ENCODE data around the gene ACAA2. TPM values are rescaled to one million over a fixed set of nuclear protein-coding genes. Genes with fewer than 3 reads are reported as not detected.
A peak's percentile ranks its signal among the peaks of the same experiment; 100 is the strongest.

Gene ACAA2
- total RNA-seq, 1 experiment from 2014 or later: 6.5 TPM

DNA sequence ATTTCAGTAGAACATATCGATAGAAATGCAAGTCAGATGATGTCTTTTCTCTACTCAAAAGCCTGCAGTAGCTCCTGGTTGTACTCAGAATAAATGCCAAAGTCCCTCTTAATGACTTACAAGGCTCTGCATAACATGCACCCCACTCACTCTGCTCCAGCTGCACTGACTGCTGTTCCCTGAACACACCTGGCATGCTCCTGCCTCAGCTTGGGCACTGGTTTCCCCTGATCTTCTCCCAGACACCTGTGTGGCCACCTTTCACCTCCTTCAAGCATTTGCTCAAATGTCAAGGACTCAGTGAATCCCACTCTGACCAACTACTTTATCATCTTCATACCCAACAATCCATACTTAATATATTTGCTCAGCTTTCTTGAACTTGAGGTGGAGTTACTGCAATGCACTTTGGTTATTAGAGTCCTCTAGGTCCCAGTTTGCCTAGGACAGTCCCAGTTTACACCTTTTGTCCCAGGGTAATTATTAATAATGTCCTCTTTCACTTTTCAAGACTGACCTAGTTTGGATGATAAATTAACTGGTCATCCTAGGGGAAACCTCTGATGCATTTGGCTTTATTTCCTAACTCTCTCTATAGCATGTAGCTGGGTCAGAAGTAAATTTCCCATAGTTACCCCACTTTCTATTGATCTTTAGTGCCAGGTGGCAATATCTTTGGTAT lies 44.1 kb downstream of the ACAA2 start:
- Histone ChIP-seq H3K36me3 (ENCODE audit: low read depth, low read length) (no peaks in the 10 kb centered on the region), H3K9ac (ENCODE audit: low read length) (no peak overlapping the region), H2AFZ (ENCODE audit: low read length) (no peak overlapping the region), H3K4me1 (ENCODE audit: insufficient read depth, low read length) (no peaks in the 10 kb centered on the region), H3K27me3 (ENCODE audit: low read length) (no peaks in the 10 kb centered on the region), H3K4me2 (ENCODE audit: low read length) (no peak overlapping the region), H3K9me3 (ENCODE audit: low read length) (no peaks in the 10 kb centered on the region), H3K27ac (ENCODE audit: low read length) (no peak overlapping the region), H4K20me1 (ENCODE audit: low read length) (no peaks in the 10 kb centered on the region), H3F3A (ENCODE audit: low read length, unreplicated experiment) (no peaks in the 10 kb centered on the region), H3K9me2 (replicated peaks; ENCODE audit: low read length) (no peaks in the 10 kb centered on the region), H3K4me3 (ENCODE audit: low read length) (no peak overlapping the region), H3K79me2 (ENCODE audit: low read length) (no peaks in the 10 kb centered on the region)
- ATAC-seq (no peak), DNase-seq (no peak)
- ChIA-PET CTCF (interaction anchor here (0.6 kb wide), 1 partner anchor 160 kb away, joined by 3 read pairs; no protein-coding TSS in a partner anchor), POLR2A (ENCODE audit: unreplicated experiment) (no interaction called here)
- TF ChIP-seq, protein P1, sequence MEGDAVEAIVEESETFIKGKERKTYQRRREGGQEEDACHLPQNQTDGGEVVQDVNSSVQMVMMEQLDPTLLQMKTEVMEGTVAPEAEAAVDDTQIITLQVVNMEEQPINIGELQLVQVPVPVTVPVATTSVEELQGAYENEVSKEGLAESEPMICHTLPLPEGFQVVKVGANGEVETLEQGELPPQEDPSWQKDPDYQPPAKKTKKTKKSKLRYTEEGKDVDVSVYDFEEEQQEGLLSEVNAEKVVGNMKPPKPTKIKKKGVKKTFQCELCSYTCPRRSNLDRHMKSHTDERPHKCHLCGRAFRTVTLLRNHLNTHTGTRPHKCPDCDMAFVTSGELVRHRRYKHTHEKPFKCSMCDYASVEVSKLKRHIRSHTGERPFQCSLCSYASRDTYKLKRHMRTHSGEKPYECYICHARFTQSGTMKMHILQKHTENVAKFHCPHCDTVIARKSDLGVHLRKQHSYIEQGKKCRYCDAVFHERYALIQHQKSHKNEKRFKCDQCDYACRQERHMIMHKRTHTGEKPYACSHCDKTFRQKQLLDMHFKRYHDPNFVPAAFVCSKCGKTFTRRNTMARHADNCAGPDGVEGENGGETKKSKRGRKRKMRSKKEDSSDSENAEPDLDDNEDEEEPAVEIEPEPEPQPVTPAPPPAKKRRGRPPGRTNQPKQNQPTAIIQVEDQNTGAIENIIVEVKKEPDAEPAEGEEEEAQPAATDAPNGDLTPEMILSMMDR (conservative IDR thresholded peaks at IDR 0.05; ENCODE audit: low read depth, low read length): no peak
- no peak for TF ChIP-seq EZH2 (IDR thresholded peaks at IDR 0.05; ENCODE audit: low read length, unreplicated experiment)
- TF ChIP-seq EZH2phosphoT487 (IDR thresholded peaks at IDR 0.05; ENCODE audit: borderline replicate concordance, low read length): no peak
- intact Hi-C loops (cut with micrococcal nuclease): loop anchor here (5.0 kb wide), 1 partner anchor 257 kb away; no protein-coding TSS in a partner anchor
- BruUV-seq (replicated peaks): no TSS peak

DNA sequence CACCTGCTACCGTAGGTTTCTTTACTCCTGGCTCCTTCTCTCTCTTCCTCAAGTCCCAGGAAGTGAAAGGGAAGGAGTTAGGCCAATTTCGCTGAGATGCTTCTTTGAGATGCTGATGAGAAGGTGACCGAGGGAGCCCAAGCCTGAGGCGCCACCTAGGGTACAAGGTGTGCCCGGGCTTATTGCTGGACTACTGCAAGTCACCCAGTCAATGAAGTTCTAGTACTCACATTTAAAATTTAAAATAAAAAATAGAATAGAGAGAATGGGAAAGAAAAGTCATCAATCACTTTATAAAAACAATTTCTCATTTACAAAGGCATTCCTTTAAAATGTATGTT lies 45.3 kb downstream of the ACAA2 start:
- H3K9me3 ChIP-seq (ENCODE audit: low read length): no peaks in the 10 kb centered on the region
- H3K4me2 ChIP-seq (ENCODE audit: low read length): no peak overlapping the region
- H3K4me3 ChIP-seq (ENCODE audit: low read length): no peak overlapping the region
- no peaks in the 10 kb centered on the region for H4K20me1 ChIP-seq (ENCODE audit: low read length)
- DNase-seq (peak; percentile 52), ATAC-seq (peak; percentile 71)
- ChIA-PET CTCF (interaction anchor here (0.6 kb wide), 1 partner anchor 32 kb away, joined by 3 read pairs; no protein-coding TSS in a partner anchor), POLR2A (ENCODE audit: unreplicated experiment) (no interaction called here)
- H2AFZ ChIP-seq (ENCODE audit: low read length): no peak overlapping the region
- no peaks in the 10 kb centered on the region for H3F3A ChIP-seq (ENCODE audit: low read length, unreplicated experiment)
- no peak overlapping the region for H3K9ac ChIP-seq (ENCODE audit: low read length)
- BruUV-seq (replicated peaks): no TSS peak
- no peaks in the 10 kb centered on the region for H3K36me3 ChIP-seq (ENCODE audit: low read depth, low read length)
- intact Hi-C loops (cut with micrococcal nuclease): loop anchor here (1.0 to 5.0 kb wide), 2 partner anchors 209 to 256 kb away; no protein-coding TSS in a partner anchor
- no peak overlapping the region for H3K27ac ChIP-seq (ENCODE audit: low read length)
- no peak for TF ChIP-seq EZH2 (IDR thresholded peaks at IDR 0.05; ENCODE audit: low read length, unreplicated experiment)
- TF ChIP-seq, protein P1 (conservative IDR thresholded peaks at IDR 0.05; ENCODE audit: low read depth, low read length): peak; percentile 61
- no peaks in the 10 kb centered on the region for H3K9me2 ChIP-seq (replicated peaks; ENCODE audit: low read length)
- H3K27me3 ChIP-seq (ENCODE audit: low read length): no peaks in the 10 kb centered on the region
- no peaks in the 10 kb centered on the region for H3K4me1 ChIP-seq (ENCODE audit: insufficient read depth, low read length)
- H3K79me2 ChIP-seq (ENCODE audit: low read length): no peaks in the 10 kb centered on the region
